Sigmoid colon (tissue), 4 donors: Measurements from ENCODE around the gene FBXW11.

Experiments
- CTCF ChIP-seq, 4 experiments: fragments of 450-650 bp in 3 of 4; fragments of 200-600 bp in 1 of 4; IDR thresholded peaks; one replicate each; pipeline ENCODE4 v1.5.1; 2016 to 2019; ENCODE audit warnings: antibody characterized with exemption in 4 of 4, mild to moderate bottlenecking in 3 of 4, moderate library complexity in 2 of 4
- POLR2AphosphoS5 ChIP-seq, 4 donors: sonication (generic); formaldehyde crosslinking; IDR thresholded peaks; one replicate each; pipeline ENCODE4 v1.6.1; 2017; ENCODE audit warnings: antibody characterized with exemption in 4 of 4

- no peak for TF ChIP-seq CTCF (IDR thresholded peaks at IDR 0.05)
- no peak for TF ChIP-seq POLR2AphosphoS5 (IDR thresholded peaks at IDR 0.05)
Observed at GRCh38 chr5:172043865-172044264, 37.4 kb upstream of the FBXW11 start.
